ENCODE data around the gene SPEF1.

SPEF1 gene

DNA sequence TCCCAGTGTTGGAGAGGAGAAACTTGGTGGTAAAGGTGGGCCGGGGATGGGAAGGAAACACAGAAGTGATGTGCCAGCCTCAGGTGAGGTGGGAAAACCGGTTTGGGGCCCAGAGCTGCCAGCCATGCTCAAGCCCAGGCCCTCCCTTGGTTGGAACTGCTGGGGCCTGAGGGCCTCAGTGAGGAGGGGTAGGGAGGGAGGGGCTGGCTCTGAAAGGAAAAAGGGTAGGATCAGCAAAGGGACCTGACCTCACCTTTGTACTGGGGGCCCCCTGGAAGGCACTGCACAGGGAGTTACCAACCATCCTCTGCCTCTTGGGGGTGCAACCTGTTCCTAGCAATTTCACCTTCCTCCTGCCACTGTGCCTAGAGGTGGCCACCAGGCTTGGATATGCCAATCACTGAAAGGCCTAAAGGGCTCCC lies 1.8 kb upstream of the SPEF1 start:
- H3K4me3 ChIP-seq (ENCODE audit: low read depth, low read length) = no peak overlapping the region
- TF ChIP-seq CTCF (IDR thresholded peaks at IDR 0.05; ENCODE audit: low read depth, low read length, missing control alignments) = no peak
- DNase-seq (ENCODE audit: low read depth) = no peak

DNA sequence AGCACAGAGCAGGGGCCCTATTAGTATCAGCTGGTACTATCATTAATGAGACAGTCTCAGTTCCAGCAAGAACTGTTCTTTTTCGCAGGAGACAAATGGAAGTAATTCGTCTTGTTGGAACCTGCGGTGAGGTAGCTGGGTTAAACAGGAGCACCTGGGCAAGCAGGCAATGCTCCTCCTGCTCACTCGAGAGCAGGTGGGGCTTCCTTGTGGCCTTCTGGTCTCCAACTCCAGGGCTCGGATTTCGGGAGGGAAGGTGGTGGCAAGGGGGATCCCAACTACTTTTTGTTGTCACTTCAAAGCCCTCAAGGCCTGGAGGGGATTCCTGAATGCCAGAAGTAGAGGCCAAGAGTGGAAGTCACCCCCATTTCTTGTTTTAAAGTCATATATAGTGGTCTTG lies 1.3 kb upstream of the SPEF1 start:
- no peak overlapping the region for H3K4me3 ChIP-seq (ENCODE audit: low read depth, low read length)
- DNase-seq (ENCODE audit: low read depth) = no peak
- no peak for TF ChIP-seq CTCF (IDR thresholded peaks at IDR 0.05; ENCODE audit: low read depth, low read length, missing control alignments)

DNA sequence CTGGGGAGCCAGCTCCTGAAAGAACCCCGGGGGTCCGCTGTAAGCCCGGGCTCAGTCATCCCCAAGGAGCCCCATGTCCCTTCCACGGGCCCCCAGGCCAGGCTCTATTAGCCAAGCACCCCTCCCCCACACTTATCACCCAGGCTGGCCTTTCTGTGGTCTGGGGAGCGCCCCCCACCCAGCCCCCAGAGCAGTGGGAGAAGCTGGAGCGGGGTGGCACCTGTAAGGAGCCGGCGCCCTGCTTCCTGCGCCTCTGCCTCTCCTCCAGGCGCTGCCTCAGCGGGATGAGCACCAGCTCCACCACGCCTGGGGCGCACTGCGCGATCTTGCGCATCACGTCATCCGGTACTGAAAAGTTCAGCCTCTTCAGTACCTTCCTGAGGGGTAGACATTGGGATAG lies 2.3 kb downstream of the SPEF1 start:
- no peak for TF ChIP-seq CTCF (IDR thresholded peaks at IDR 0.05; ENCODE audit: low read depth, low read length, missing control alignments)
- H3K4me3 ChIP-seq (ENCODE audit: low read depth, low read length) = no peak overlapping the region
- no peak for DNase-seq (ENCODE audit: low read depth)

GRCh38 chr20:3777716-3778629 lies 3.3 kb downstream of the SPEF1 start:
- no peak for TF ChIP-seq CTCF (IDR thresholded peaks at IDR 0.05; ENCODE audit: low read depth, low read length, missing control alignments)
- no peak for DNase-seq (ENCODE audit: low read depth)
- H3K4me3 ChIP-seq (ENCODE audit: low read depth, low read length) = peak overlapping the region; percentile 32

GRCh38 chr20:3777381-3777715 lies 3.9 kb downstream of the SPEF1 start:
- no peak for DNase-seq (ENCODE audit: low read depth)
- H3K4me3 ChIP-seq (ENCODE audit: low read depth, low read length) = peak overlapping the region; percentile 32
- no peak for TF ChIP-seq CTCF (IDR thresholded peaks at IDR 0.05; ENCODE audit: low read depth, low read length, missing control alignments)

GRCh38 chr20:3775457-3776108 lies 5.7 kb downstream of the SPEF1 start:
- no peak for DNase-seq (ENCODE audit: low read depth)
- TF ChIP-seq CTCF (IDR thresholded peaks at IDR 0.05; ENCODE audit: low read depth, low read length, missing control alignments) = no peak
- no peak overlapping the region for H3K4me3 ChIP-seq (ENCODE audit: low read depth, low read length)
